ENCODE data around the gene CENPS.
"Not testable (repeated sequence)": the region's sequence is repeated elsewhere in the genome, so short reads cannot be mapped to it uniquely, and the experiment has no call there.

CENPS gene

GRCh38 chr1:10419351-10419750 lies 10.9 kb upstream of the CENPS start:
- DNase-seq (ENCODE audit: low read depth) = no peak

GRCh38 chr1:10421637-10422036 lies 8.6 kb upstream of the CENPS start:
- no peak for DNase-seq (ENCODE audit: low read depth)

GRCh38 chr1:10424034-10424433 lies 6.2 kb upstream of the CENPS start:
- DNase-seq (ENCODE audit: low read depth) = no peak

GRCh38 chr1:10424651-10425050 lies 5.6 kb upstream of the CENPS start:
- DNase-seq (ENCODE audit: low read depth) = no peak

GRCh38 chr1:10425826-10426534 lies 4.3 kb upstream of the CENPS start:
- not testable (repeated sequence) for DNase-seq (ENCODE audit: low read depth)

- not testable (repeated sequence) for DNase-seq (ENCODE audit: low read depth)
Measured at GRCh38 chr1:10426535-10426848, 3.7 kb upstream of the CENPS start.

- DNase-seq (ENCODE audit: low read depth) = no peak
Measured at GRCh38 chr1:10428984-10429383, 1.2 kb upstream of the CENPS start.

- DNase-seq (ENCODE audit: low read depth) = no peak
Measured at GRCh38 chr1:10429868-10430215, 391 bp upstream of the CENPS start.

GRCh38 chr1:10431070-10431730 lies 967 bp downstream of the CENPS start:
- DNase-seq (ENCODE audit: low read depth) = peak; percentile 23

GRCh38 chr1:10432910-10433700 lies 2.9 kb downstream of the CENPS start:
- DNase-seq (ENCODE audit: low read depth) = no peak

- no peak for DNase-seq (ENCODE audit: low read depth)
Measured at GRCh38 chr1:10433790-10434189, 3.6 kb downstream of the CENPS start.

- no peak for DNase-seq (ENCODE audit: low read depth)
Measured at GRCh38 chr1:10434590-10434989, 4.4 kb downstream of the CENPS start.

- no peak for DNase-seq (ENCODE audit: low read depth)
Measured at GRCh38 chr1:10437052-10437451, 6.8 kb downstream of the CENPS start.

- DNase-seq (ENCODE audit: low read depth) = no peak
Measured at GRCh38 chr1:10438677-10439163, 8.5 kb downstream of the CENPS start.

- DNase-seq (ENCODE audit: low read depth) = no peak
Measured at GRCh38 chr1:10440305-10440704, 10.1 kb downstream of the CENPS start.

- DNase-seq (ENCODE audit: low read depth) = no peak
Measured at GRCh38 chr1:10440794-10441193, 10.6 kb downstream of the CENPS start.

- no peak for DNase-seq (ENCODE audit: low read depth)
Measured at GRCh38 chr1:10444248-10444647, 14.0 kb downstream of the CENPS start.

- no peak for DNase-seq (ENCODE audit: low read depth)
Measured at GRCh38 chr1:10444795-10445397, 14.7 kb downstream of the CENPS start.

GRCh38 chr1:10446790-10447422 lies 16.7 kb downstream of the CENPS start:
- DNase-seq (ENCODE audit: low read depth) = no peak

GRCh38 chr1:10449751-10450150 lies 19.5 kb downstream of the CENPS start, which contains the start of gene CORT:
Gene CORT (plus strand): TSS chr1:10450031. CDS start chr1:10450224, 193 bp downstream.
- no peak for DNase-seq (ENCODE audit: low read depth)

- no peak for DNase-seq (ENCODE audit: low read depth)
Measured at GRCh38 chr1:10450156-10450814, 20.1 kb downstream of the CENPS start.

- DNase-seq (ENCODE audit: low read depth) = no peak
Measured at GRCh38 chr1:10450836-10451235, 20.6 kb downstream of the CENPS start.

All from amniotic epithelial cell (primary cell).